LNCaP clone FGC (cell line): ENCODE data around the gene SLC22A5.

Experiments used
- DNase-seq: peaks from one replicate; pipeline ENCODE4 v3.0.0-alpha.2; 2011; ENCODE audit warnings: low read depth
- H3K4me3 ChIP-seq: 2 replicates; pipeline ENCODE4 v1.5.1; 2011; ENCODE audit warnings: mild to moderate bottlenecking, low read depth, low read length, control low read depth
- TF ChIP-seq, protein P1 (sequence below): IDR thresholded peaks from 2 replicates; pipeline ENCODE4 v1.5.1; 2012; ENCODE audit warnings: mild to moderate bottlenecking; ENCODE audit not compliant: control insufficient read depth, insufficient read depth; ENCODE audit errors: extremely low read depth

The SLC22A5 gene

DNA sequence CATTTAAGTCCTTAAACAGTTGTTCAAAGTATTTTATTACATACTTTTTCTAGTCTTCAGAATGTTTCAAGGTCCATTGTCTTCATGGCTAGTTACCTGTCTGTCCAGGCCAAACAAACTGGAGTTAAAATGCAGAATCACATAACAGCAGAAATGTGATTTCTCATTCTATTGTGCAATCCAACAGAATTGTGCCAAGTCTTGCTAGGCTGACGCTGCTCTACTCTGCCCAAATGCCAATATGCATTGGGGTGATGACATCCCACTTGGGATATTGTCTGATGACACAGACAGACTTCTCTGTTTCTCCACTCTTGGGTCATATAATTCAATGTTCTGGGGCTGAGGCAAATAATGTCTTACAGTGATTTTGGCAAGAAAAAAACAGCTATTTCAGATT, 5.2 kb upstream of the SLC22A5 start:
- TF ChIP-seq, protein P1, sequence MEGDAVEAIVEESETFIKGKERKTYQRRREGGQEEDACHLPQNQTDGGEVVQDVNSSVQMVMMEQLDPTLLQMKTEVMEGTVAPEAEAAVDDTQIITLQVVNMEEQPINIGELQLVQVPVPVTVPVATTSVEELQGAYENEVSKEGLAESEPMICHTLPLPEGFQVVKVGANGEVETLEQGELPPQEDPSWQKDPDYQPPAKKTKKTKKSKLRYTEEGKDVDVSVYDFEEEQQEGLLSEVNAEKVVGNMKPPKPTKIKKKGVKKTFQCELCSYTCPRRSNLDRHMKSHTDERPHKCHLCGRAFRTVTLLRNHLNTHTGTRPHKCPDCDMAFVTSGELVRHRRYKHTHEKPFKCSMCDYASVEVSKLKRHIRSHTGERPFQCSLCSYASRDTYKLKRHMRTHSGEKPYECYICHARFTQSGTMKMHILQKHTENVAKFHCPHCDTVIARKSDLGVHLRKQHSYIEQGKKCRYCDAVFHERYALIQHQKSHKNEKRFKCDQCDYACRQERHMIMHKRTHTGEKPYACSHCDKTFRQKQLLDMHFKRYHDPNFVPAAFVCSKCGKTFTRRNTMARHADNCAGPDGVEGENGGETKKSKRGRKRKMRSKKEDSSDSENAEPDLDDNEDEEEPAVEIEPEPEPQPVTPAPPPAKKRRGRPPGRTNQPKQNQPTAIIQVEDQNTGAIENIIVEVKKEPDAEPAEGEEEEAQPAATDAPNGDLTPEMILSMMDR = no peak
- no peak for DNase-seq
- no peak overlapping the region for H3K4me3 ChIP-seq

DNA sequence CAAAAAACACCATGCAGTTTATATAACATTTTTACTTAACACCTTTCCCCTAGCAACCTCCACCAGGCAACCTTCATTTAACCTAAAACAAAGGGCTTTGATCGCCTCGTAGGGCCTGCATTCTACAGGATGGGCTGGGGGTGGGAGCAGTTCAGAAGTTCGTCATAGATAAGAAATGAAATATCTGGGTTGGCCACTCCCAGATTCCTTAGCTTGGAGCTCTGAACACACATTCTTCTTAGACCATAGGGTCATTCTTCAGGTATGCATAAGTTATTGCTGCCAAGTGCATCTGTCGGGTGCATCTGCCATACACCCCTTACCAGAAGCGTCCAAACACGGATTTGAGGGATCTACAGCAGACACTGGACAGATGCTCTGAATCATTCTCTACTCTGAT, 4.3 kb upstream of the SLC22A5 start:
- no peak overlapping the region for H3K4me3 ChIP-seq
- DNase-seq = no peak
- TF ChIP-seq, protein P1 = no peak

DNA sequence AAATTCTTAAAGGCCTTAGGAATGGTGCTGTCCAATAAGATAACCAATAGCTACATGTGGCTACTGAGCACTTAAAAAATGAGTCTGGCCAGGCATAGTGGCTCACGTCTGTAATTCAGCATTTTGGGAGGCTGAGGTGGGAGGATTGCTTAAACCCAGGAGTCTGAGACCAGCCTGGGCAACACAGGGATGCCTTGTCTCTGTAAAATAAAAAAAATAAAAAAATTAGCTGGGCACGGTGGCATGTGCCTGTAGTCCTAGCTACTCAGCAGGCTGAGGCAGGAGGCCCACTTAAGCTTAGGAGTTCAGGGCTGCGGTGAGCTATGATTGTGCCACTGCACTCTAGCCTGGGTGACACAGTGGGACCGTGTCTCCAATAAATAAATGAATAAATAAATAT, 1.3 kb upstream of the SLC22A5 start:
- no peak overlapping the region for H3K4me3 ChIP-seq
- TF ChIP-seq, protein P1 = no peak
- DNase-seq = no peak

DNA sequence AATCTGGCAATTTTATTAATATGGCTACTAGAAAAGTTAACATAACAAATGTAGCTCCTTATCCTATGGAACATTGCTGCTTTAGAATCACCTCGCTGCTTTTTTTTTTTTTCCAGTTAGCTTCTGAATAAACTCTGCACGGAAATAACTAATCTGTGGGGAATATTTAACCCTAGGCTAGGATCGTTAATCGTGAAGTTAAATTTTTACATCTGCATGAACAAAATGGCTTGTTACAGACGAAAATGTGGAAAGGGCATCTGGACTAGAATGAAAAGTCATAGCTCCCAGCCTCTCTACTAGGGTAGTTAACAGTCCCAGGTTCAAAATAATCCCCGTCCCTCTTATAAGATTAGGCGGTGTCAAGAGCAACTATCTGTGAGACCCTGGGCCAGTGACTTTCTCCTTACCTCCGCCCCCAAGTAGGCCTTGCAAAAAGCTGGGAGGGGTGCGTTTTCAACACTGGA, 470 bp upstream of the SLC22A5 start:
- no peak for DNase-seq
- peak overlapping the region; percentile 65 for H3K4me3 ChIP-seq
- TF ChIP-seq, protein P1 = no peak

DNA sequence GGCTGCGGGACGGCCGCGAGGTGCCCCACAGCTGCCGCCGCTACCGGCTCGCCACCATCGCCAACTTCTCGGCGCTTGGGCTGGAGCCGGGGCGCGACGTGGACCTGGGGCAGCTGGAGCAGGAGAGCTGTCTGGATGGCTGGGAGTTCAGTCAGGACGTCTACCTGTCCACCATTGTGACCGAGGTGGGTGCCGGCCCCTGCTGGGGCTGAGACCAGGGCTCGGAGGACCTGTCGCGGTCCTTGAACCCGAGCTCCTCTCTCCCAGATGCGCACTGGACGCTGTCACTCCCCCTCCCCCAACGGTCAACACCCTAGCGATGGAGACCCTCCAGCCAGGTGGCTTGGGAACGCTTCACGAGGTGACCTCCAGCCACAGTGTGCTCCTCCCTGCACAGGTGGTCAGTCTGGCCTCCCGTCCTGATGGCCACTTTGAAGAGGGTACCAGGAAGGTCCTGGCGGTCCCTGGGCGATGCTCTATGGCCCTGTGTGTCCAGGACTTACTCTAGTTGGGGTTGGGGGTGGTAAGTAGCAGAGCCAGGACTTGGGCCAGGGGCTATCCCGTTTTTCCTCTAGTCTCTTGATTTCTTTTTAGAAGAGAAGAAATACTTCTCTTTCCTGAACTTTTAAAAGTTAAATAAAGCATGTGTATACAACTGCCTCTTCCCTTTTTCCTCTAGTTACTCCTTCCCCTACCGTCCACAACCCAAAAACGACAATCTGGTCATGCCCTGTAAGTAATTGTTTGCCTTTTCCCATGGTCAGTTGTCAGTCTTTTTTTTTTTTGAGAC, 866 bp downstream of the SLC22A5 start:
- no peak for DNase-seq
- TF ChIP-seq, protein P1 = no peak

DNA sequence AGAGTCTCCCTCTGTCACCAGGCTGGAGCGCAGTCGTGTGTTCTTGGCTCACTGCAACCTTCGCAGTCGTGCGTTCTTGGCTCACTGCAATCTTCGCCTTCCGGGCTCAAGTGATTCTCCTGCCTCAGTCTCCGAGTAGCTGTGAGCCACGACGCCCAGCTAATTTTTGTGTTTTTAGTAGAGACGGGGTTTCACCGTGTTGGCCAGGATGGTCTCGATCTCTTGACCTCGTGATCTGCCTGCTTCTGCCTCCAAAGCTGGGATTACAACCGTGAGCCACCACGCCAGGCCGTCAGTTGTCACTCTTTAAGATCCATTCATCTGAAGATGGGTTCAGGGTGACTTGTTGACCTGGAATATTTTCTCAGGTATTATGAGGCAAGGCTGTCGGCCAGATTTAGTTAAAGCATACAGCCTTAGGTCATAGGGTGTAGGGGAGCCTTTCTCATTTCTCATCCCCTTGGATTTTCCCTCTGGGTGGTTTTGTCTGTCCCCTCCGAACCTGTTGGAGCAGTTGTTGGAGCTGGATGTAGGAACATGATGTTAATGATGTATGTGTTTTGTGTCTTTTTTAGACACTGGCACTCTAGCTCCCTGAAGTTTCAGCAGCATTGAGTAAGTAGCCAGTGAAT, 1.6 kb downstream of the SLC22A5 start:
- TF ChIP-seq, protein P1 = no peak
- no peak for DNase-seq
- peak overlapping the region; percentile 65 for H3K4me3 ChIP-seq

More for the DNA sequence above, 866 bp downstream of the SLC22A5 start:
- H3K4me3 ChIP-seq = peak overlapping the region; percentile 65
